Stimulated activated CD8-positive, alpha-beta memory T cell treated with anti-CD3 and anti-CD28 coated beads, Interleukin-7, amount 100 ng/mL, for 24 hours (primary cell): ENCODE measurements around the gene TEX51.

Source experiments
- DNase-seq: peaks from one replicate; pipeline ENCODE4 v3.0.0-alpha.2; 2020; ENCODE audit warnings: low read depth

The TEX51 gene

DNA sequence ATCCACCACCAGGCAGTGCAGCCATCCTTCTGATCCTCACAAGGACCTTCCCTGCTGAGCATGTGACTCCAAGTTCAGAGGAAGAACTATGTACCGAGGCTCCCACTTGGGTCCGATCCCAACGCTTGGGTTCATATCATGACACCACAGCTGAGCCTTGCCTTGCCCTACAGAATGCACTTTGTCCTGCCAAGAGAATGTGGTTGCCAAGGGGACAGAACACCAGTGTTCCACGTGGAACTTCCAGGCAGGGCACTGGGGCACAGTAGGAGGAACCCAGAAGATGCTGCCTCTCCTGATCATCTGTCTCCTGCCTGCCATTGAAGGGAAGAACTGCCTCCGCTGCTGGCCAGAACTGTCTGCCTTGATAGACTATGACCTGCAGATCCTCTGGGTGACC lies at the start of gene TEX51:
Gene TEX51, plus strand, starts transcription at position 255 of the 400 bp plus-strand sequence. Its CDS starts 29 bp downstream, at position 284.
- DNase-seq = no peak

DNA sequence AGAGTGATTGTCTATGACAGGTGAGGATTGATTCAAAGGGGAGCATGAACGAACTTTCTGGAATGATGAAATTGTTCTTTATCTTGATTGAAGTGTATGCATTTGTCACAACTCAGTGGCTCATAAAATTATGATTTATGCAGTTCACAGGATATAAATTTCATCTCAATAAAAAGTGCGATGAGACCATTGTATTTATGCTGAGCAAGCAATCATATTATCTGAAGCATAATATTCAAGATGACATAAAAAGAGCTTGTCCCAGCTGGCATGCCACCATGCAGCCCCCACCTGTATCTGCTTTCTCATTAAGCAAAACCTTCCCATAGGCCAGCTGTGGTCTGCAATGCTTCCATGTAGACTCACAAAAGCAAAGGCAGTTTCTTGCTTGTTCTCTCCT lies 49.6 kb upstream of the TEX51 start:
- DNase-seq = no peak

DNA sequence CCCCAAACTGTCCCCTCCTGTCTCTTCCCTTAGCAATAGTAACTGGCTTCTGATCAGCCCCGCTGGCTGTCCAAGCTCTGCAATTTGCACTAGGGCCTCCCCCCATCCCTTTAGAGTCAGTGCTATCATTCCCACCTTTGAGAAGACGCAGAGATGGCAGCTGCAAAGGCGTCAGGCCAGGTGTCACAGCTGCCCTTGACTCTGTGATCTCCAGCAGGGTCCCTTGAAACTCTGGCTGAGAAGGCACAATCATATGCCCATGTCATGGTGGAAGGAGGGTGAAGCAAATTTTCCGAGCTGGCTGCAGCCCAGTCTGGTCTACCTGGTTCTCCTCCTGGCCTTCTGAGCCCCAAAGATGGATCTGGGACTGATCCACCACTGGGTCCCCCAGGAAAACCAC lies 49.2 kb upstream of the TEX51 start:
- no peak for DNase-seq

DNA sequence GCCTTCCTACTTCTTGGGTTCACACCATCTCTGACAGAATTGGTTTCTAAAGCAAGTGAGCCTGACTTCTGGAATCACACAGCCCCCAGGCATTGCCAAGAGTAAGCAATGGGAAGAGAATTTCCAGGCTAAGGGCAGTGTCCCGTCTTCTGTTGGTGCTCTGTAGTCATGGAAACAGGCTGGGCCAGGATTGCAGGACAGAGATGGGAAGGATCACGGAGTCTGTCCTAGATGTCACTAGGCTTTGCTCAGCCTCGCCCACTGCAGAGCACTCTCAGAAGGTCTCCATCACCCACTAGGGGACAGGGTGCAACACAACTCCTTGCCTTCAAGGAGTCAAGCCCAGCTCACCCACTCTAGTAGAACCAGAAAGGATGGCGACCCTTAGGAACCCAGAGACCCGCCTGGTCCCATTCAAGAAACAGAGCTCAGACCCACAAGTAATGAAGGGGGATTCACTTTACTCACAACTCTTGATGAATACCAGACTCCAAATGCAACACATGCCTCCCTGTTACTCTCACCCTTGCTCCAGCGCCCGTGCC lies 48.6 kb upstream of the TEX51 start:
- DNase-seq = no peak

DNA sequence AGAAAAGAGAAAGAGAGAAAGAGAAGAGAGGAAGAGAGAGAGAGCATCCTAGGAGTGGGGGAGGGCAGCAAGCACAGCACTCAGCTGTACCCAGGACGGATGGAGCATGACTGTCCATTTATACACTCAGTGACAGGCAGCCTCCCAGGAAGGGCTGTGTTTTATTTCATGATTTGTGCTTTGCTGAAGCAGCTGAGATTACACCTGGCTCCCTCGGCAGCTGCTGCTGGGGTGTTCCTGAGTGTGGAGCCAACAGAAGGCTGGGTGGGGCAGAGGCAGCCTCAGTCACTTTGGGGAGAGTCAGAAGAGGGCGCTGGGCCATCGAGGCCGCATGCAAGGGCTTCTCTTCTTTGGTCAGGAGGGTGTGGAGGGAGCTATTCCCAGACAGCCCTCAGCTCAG lies 47.8 kb upstream of the TEX51 start:
- no peak for DNase-seq

DNA sequence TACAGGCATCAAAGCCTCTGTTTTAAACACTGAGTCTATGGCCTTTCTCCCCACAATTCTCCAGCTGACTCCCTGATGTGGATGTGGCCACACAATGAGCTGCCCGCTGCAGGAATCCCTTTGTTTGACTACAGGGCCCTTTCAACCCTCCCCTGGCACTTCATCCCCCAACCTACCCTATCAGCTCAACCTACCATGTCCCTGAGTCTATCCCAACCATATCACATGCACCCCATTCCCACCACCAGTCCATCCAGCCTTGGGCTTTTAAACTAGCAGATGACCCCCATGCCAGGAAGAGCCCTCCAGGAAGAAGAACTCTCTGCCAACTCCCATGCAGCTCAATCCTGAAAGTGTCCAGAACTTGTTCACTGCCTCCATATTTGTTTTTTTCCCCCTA lies 46.9 kb upstream of the TEX51 start:
- DNase-seq = no peak

DNA sequence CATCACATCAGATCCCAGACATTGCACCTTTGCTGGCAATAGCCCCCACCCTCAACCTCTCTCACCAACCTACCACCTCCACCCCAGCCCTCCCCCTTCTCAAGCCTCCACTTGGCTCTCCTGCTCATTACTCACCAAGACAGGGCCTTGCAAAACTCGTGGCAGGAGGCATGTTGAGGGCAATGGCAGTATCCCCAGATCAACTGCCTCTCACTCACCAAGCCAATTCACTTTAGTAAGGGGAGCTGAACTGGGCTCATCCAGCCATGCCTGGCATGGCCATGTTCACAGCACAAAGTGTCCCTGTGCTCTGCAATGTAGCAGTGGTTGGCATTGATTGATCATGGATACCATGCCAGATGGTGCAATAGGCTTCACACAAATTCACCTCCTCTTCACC lies 46.3 kb upstream of the TEX51 start:
- no peak for DNase-seq

DNA sequence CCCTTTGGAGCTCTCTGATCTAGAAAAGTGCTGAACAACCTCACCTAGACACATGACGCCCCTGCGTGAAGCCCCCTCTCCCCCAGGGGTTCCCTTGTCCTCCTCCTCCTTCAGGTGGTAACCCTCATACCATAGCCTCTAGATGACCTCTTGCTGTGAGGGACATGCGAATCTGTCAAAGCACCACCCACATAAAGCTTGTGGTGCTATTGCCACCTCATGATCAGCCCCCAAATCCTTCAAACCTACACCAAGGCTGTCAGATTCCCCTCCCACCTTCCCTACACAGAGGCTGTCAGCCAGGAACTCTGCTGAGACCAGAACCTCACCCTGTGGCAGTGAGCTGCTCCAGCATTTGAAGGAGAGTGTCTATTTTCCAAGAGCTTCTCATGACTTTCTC lies 43.1 kb upstream of the TEX51 start:
- no peak for DNase-seq

DNA sequence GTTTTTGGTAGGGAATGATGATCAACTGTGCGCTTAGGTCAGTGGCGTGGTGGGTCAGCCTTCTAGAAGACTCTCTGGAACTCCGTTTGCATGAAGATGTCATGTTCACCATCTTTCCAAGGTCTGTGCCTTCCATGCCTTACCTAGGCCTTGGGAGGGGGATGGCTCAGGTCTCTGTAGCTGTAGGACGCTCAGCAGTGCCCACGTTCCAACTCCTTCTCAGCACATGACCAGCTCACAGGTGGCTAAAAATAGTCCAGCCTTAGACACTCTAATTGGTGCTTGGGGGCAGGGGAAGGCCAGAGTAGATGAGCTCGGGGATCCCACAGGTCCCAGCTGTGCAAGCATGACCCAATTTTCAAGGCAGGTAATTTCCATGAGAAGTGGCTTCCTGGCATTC lies 42.3 kb upstream of the TEX51 start:
- DNase-seq = no peak

DNA sequence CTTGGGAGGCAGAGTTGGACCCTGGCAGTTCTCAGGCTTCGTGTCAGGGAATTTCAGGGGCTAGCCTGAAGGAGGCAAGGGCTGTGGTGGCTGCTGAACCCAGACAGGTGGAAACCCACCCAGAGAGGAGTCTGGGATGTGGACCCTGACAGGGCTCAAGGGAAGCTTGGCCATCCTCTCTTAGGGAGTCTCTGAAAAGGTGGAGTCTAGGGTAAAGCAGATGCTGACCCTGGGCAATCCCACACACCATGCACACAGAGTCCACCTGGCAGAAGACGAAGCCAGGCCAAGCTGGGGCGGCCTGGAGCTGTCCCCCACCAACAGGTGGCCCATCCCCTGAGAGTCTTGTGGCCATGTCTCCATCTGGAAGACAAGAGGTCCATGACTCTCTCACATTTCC lies 41.2 kb upstream of the TEX51 start:
- no peak for DNase-seq

DNA sequence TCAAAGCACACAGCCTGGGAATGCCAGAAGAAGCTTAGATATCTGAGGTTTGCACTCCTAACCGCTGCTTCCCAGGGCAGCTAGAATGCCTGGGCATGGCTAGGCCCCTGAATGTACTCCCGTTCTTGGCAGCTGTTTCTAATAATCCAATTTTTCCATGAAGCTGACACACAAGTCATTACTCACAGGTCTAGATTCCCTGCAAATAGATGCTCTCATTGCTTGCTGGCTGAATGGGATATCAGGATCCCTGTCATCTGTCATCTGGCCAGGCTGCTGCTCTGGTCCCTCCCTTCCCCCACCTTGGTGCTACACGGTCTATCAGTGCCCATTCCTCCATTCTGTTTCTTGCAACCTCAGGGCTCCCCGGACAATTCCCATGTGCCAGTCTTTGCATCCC lies 40.7 kb upstream of the TEX51 start:
- no peak for DNase-seq

DNA sequence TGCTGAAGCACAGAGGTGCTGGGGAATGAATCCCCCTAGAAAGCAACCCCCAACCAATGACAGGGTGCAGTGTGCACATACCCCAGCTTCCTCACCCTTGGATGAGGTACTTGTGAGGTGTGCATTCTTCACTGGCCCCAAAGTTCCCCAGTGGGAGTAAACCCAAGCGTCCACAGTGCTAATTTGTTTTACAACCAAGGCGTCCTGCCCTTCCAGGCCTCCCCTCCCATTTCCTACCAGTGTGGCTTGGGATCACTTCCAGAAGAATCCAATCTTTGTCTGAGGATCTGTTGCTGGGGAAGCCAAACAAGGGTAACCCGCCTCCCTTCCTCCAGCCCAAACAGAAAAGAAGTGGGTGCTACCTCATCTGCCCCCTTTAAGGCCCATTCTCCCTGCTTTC lies 40.3 kb upstream of the TEX51 start:
- no peak for DNase-seq

DNA sequence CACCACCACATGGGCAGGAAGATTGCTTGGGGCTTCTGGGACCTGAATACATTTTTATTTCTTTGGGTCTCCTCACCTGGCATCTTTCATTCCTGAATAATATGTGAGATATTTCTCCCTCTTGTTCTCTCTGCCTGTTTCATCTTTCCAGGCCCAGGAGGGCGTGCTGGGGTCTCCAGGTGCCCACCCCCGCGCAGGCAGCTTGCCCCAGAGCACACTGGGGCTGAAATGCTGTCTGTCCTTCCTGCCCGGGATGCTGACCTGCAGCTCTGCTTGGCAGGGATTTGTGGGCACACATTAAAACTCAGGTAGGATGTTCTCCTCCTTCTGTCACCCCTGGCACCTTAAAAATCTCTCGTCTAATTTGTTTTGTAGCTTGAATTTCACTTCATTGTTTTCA lies 39.7 kb upstream of the TEX51 start:
- DNase-seq = no peak

DNA sequence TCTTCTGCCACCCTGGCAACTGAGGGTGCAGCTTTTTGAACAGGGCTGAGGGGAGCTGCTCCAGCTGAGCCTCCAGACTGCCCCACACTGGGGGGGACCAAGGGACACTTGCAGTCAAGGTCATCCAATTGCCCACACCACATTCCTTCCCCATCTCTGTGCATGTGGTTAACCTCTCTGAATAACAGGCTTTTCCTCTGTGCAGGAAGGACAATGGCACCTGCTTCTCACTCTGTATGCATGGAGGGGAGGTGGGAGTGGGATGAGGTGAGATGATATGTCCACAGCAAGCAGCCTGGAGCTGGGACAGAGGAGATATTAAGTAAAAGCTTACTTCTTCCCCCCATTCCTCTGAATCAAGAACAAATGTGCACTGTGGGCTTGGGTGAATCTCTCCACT lies 39.1 kb upstream of the TEX51 start:
- no peak for DNase-seq

DNA sequence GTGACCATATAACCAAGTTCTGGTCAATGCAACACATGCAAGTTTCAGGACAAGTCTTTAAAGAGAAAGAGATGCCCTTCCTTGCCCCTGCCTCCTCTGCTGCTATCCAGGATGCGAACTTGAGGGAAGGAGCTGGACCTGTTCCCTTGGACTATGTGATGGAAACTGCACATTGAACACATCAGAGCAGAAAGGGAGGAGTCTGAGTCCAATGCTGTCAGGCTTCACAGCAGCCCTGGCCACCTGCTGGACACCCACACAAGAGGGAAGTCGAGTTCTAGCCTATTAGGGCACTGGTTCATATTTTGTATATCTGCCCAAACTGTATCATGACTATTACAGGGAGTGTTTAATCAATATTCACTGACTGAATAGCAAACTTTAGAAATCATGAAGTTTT lies 38.3 kb upstream of the TEX51 start:
- no peak for DNase-seq

DNA sequence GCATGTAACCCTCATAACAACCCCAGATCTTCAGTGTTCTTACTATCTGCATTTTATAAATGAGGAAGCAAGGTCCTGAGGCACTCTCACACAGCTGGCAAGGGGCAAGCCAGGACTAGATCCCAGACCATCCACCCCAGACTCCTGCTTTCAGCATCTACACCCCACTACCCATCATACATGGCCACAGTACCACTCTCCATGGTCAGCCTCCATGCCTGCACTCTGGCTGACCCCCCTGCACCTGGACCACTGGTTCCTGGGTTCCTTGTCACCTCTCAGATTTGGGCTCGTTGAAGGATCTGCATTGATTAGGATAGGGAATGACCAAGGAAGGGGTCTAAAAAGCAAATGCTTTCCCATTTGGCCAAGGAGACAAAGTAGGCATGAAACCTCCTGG lies 36.0 kb upstream of the TEX51 start:
- no peak for DNase-seq

DNA sequence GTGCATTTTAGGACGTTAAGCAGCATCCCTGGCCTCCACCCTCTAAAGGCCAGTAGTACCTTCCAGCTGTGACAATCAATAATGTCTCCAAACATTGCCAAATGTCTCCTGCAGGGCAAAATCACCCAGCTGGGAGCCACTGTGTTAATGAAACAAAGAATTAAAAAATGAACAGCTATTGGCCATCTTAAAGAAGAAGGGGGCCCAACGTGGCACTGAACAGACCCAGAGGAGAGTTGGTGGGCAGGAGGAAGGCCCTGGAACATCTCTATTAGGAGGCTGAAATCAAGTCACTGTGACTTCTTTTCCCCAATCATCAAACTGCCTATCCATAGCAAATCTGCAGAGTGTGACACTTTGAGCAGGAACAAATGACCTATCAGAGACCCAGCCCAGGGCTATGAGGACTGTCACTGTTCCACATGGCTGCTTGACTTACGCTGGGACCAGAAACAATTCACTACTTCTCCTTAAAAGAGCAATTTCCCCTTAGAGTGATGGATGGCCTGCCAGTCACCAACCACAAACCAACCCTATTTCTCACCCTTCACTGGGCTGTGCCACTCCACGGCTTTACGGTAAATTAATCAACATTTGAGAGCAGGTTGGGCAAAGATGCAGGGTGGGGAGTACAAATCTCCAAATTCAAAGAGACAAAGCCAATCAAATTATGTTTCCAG lies 35.2 kb upstream of the TEX51 start:
- DNase-seq = no peak

DNA sequence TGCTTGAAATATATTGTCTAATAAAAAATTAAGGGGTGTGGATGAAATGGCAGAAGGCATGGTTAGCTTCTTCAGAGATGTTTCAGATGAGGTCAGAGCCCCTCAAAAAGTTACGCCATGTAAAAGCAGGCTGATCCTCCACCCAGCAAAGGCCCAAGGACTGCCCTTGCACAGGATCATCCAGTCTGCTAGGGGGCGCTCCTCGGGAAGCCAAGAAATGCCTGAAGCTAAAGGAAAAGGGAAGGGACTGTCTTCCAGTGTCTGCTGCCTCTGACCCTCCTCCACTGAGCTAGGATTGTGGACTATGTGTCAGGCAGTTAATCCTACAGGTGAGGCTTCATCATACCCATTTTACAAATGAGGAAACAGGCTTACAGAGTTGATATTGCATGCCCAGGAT lies 33.8 kb upstream of the TEX51 start:
- DNase-seq = no peak

DNA sequence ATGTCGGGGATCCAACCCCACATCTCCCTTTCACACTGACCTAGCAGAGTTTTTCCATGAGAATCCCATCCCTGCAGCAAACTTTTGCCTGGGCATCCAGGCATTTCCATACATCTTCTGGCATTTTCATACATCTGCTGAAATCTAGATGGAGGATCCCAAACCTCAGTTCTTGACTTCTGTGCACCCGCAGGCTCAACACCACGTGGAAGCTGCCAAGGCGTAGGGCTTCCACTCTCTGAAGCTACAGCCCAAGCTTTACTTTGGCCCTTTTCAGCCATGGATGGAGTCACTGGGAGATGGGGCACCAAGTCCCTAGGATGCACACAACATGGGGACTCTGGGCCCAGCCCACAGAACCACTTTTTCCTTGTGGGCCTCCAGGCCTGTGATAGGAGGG lies 32.2 kb upstream of the TEX51 start:
- DNase-seq = no peak

DNA sequence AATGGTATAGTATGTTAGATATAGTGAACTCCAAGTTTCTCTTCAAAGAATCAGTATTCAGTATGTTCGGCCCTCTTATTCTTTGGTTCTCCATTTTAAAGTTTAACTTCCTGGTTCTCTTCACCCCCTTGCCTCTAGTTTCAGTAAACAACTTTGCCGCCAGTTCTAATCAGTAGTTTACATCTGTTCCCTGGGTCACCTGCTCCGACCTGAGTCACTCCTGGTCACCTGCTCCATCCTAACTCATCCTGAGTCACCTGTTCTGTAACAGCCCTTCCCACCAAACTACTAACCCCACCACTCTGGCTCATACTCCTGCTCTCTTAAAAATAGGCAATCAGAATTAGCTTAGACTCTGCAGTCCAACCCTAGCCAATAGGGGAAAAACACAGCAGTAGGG lies 23.7 kb upstream of the TEX51 start:
- DNase-seq = no peak

DNA sequence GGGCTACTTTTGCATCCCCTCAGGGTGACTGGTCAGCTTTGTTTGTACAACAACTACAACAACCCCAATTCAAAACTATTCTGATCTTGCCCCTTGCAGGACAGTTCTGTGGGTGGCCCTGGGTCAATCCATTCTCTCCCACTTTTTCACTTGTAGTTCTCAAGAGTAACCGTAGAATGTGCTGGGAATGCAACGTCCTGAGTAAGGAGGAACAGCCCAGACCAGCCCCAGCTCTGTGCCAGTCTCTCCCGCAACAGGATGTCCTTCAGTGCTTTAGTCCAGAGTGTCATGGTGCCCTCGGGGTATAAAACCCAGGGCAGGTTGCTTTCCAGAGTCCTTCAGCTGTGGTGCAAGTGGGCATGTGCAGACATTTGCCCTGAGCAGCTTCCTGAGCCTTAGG lies 22.1 kb upstream of the TEX51 start:
- no peak for DNase-seq

DNA sequence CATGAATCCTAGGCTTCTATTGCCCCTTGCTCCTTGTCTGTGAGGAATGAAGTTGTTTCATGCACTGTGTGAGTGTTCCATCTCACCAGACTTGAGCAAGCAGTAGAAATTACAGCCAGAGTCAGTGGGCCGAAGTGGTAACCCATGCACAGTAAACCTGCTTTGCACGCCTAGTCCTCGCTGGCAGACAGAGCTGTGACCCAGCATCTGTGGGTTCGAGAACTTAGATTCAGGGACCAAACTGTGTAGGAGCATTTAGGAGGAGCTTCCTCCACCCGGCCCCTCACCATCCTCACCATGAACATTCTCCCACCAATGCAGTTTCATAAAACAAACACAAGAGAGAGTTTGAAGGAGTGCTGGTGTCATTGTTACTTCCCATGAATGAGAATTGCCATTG lies 21.6 kb upstream of the TEX51 start:
- no peak for DNase-seq

DNA sequence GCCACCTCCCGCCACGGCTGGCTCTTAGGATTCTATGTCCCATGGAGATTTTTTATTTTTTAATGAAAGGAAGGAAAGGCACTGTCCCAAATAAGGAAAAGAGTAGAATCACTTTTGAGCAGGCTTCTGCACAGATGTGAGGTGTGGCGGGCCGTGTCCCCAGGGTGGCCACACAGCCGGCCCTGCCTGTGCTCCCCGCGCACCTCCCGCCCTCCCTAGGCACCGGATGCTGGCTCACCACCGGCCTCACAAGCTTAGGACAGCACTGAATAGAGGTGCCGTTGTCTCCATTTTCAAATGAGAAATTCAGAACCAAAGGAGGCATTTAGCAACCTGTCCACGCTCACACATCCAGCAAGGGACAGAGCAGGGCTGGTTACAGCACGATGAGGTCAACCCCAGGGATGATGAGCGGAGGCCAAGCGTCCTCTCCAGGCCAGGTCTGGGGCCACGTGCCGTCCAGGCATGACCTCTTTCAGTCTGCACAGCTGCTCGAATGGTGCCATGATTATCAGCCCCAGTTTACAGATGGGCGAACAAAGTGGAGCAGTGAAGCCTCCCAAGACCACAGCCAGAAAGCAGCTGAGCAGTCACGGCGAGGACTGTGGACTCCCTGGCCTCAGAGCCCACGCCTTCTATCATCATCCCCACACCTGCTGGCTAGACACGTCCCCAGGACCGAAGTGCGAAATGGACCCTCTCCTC lies 20.7 kb upstream of the TEX51 start:
- no peak for DNase-seq

DNA sequence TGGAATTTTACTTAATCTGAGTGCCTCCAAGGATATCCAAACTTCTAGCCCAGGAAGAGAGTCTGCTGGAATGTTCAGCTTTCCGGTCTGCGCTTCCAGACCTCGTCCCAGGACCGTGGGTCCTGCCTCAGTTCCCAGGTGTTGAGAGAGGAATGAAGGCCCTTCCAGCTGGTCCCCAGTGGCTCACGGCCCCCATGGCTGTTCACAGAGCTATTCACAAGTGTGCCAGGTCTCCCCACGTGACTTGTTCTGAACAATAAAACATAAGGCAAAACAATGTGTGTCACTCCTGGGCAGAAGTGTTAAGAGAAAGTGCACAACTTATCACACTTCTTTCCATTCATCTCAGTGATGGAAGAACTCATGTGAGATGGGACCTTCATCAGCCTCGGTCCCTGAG lies 20.1 kb upstream of the TEX51 start:
- DNase-seq = no peak
